Hepatocyte (in vitro differentiated cells): ENCODE results near the gene CD164L2.

ENCODE experiments used
- EZH2 ChIP-seq: fragments of 200-600 bp; sonication (generic); IDR thresholded peaks from 2 replicates; pipeline ENCODE4 v1.6.1; 2016; ENCODE audit warnings: antibody characterized with exemption, mild to moderate bottlenecking, borderline replicate concordance
- TF ChIP-seq, protein P1 (sequence below): fragments of 200-600 bp; sonication (generic); IDR thresholded peaks from 2 replicates; pipeline ENCODE4 v1.5.1; 2016; ENCODE audit warnings: antibody characterized with exemption, mild to moderate bottlenecking; ENCODE audit not compliant: poor library complexity

DNA sequence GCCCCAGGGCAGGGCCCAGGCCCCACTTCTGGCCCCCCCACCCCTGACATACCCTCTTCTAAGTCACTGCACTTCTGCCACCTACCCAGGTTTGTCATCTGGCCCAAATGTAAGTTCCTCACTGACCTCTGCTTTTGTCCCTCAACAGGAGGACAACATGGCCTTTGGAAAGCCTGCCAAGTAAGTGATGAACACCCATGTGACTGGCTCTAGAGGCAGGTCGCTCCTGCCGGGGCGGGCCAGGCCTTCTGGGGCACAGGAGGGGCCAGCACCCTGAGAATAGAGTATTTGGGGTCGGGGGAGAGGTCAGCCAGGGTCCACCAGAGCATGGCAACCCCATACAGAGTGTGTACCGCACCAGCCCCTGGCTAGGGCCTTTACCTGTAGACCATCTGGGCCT, 51.2 kb downstream of the CD164L2 start:
- no peak for TF ChIP-seq EZH2
- TF ChIP-seq, protein P1, sequence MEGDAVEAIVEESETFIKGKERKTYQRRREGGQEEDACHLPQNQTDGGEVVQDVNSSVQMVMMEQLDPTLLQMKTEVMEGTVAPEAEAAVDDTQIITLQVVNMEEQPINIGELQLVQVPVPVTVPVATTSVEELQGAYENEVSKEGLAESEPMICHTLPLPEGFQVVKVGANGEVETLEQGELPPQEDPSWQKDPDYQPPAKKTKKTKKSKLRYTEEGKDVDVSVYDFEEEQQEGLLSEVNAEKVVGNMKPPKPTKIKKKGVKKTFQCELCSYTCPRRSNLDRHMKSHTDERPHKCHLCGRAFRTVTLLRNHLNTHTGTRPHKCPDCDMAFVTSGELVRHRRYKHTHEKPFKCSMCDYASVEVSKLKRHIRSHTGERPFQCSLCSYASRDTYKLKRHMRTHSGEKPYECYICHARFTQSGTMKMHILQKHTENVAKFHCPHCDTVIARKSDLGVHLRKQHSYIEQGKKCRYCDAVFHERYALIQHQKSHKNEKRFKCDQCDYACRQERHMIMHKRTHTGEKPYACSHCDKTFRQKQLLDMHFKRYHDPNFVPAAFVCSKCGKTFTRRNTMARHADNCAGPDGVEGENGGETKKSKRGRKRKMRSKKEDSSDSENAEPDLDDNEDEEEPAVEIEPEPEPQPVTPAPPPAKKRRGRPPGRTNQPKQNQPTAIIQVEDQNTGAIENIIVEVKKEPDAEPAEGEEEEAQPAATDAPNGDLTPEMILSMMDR = no peak
